Mucosa of descending colon (tissue), 3 donors: ENCODE measurements around the gene KLHDC7B. TPM values are rescaled to one million over a fixed set of nuclear protein-coding genes. Genes with fewer than 3 reads are reported as not detected.

Experiments
- ATAC-seq: fragments of 200-7000 bp; cut with Tn5 transposase; one replicate; pipeline ENCODE4 v1.9.1; 2020; ENCODE audit warnings: mild to moderate bottlenecking, moderate library complexity
- DNase-seq, 3 donors: peaks; one replicate each; pipeline ENCODE4 v3.0.0-alpha.2; 2020
- H3K36me3 ChIP-seq: fragments of 200-600 bp; one replicate; pipeline ENCODE4 v1.8.0; 2021; ENCODE audit warnings: low read depth, mild to moderate bottlenecking
- H3K4me1 ChIP-seq: fragments of 200-600 bp; one replicate; pipeline ENCODE4 v1.8.0; 2021; ENCODE audit warnings: low read depth, mild to moderate bottlenecking
- H3K4me3 ChIP-seq: fragments of 200-600 bp; one replicate; pipeline ENCODE4 v1.8.0; 2021; ENCODE audit warnings: mild to moderate bottlenecking
- H3K9me3 ChIP-seq: fragments of 200-600 bp; one replicate; pipeline ENCODE4 v1.8.0; 2021; ENCODE audit warnings: mild to moderate bottlenecking
- CTCF ChIP-seq: fragments of 200-600 bp; IDR thresholded peaks from one replicate; pipeline ENCODE4 v1.8.0; 2022; ENCODE audit warnings: antibody characterized with exemption, mild to moderate bottlenecking
- intact Hi-C, 2 donors: fragments of 100-400 bp; cut with DNase I in 1 of 2; cut with micrococcal nuclease in 1 of 2; formaldehyde crosslinking; loops; one replicate each; pipeline versions ENCODE4 v1.11.0 to v1.11.1; 2022; cut with DNase I, micrococcal nuclease
- total RNA-seq, 3 donors: library from RNA; stranded (reverse); fragmentation: NEBNext Ultra II Directional in 2 of 3; extraction: Animal tissue kit (Norgen Biotek cat#: 25700) in 2 of 3; gene quantifications; one replicate each; pipeline versions ENCODE4 v1.2.1 to v1.2.4, GENCODE V29; 2021 to 2023
- donor health status: DM: no; HTN: no; CAD: no; lungs with moderate emphysema.
- donor health status: DM: no; HTN: no; CAD: no.
- donor health status: DM: no; HTN: yes; CAD: no.

KLHDC7B gene
- total RNA-seq, 3 donors from 2014 or later, result 0.55 to 1.7 TPM; not detected in 1

GRCh38 chr22:50550395-50550794 lies 4.7 kb downstream of the KLHDC7B start:
- Histone ChIP-seq H3K4me1 (peaks cover 7% of the 10 kb centered on the region), H3K36me3 (no peaks in the 10 kb centered on the region), H3K4me3 (no peak overlapping the region), H3K9me3 (no peaks in the 10 kb centered on the region)
- no peak for DNase-seq
- ATAC-seq, result no peak
- intact Hi-C loops, result no loop called here
- TF ChIP-seq CTCF, result no peak

- H3K4me3 ChIP-seq, result no peak overlapping the region
- intact Hi-C loops, result no loop called here
- peak; percentile 5 for ATAC-seq
- DNase-seq, result no peak
- peaks cover 7% of the 10 kb centered on the region for H3K4me1 ChIP-seq
- H3K9me3 ChIP-seq, result no peaks in the 10 kb centered on the region
- TF ChIP-seq CTCF, result no peak
- no peaks in the 10 kb centered on the region for H3K36me3 ChIP-seq
Observed at GRCh38 chr22:50551160-50551752, 5.6 kb downstream of the KLHDC7B start.

GRCh38 chr22:50553310-50553709 lies 7.6 kb downstream of the KLHDC7B start:
- no peak for TF ChIP-seq CTCF
- intact Hi-C loops, result no loop called here
- ATAC-seq (no peak), DNase-seq (no peak)
- Histone ChIP-seq H3K4me3 (no peak overlapping the region), H3K36me3 (no peaks in the 10 kb centered on the region), H3K9me3 (no peaks in the 10 kb centered on the region), H3K4me1 (peaks cover 7% of the 10 kb centered on the region)

GRCh38 chr22:50556703-50557102 lies 11.0 kb downstream of the KLHDC7B start:
- no peak for TF ChIP-seq CTCF
- intact Hi-C loops, result no loop called here
- Histone ChIP-seq H3K9me3 (no peaks in the 10 kb centered on the region), H3K4me3 (no peak overlapping the region), H3K36me3 (no peaks in the 10 kb centered on the region), H3K4me1 (no peaks in the 10 kb centered on the region)
- ATAC-seq (no peak), DNase-seq (no peak)

- ATAC-seq, result no peak
- Histone ChIP-seq H3K4me3 (no peak overlapping the region), H3K4me1 (peaks cover 7% of the 10 kb centered on the region), H3K36me3 (no peaks in the 10 kb centered on the region), H3K9me3 (no peaks in the 10 kb centered on the region)
- intact Hi-C loops, result no loop called here
- DNase-seq, result no peak
- no peak for TF ChIP-seq CTCF
Observed at GRCh38 chr22:50560034-50560433, 14.3 kb downstream of the KLHDC7B start.
